ENCODE results near the gene ELK1. TPM values are rescaled to one million over a fixed set of nuclear protein-coding genes. Genes with fewer than 3 reads are reported as not detected.

The ELK1 gene
- 100 to 1,000 TPM; 102 to 114 TPM for total RNA-seq
- 70.9 TPM for polyA plus RNA-seq (ENCODE audit: insufficient read depth, low read depth, low replicate concordance)
- long read RNA-seq, donor 1, transcript ELK1-201 (6 exons, 2,695 nt) = major isoform, 17 of 96 reads
- long read RNA-seq, donor 1, transcript ELK1-203 (7 exons, 2,258 nt) = minor isoform, 6 of 96 reads
- long read RNA-seq, donor 1, partial matches to known transcripts = 73 of 96 reads
- long read RNA-seq, donor 1, other reads (novel, unspliced or antisense) = 0 of 96 reads
- long read RNA-seq, donor 2, partial matches to known transcripts = 84 of 88 reads
- long read RNA-seq, donor 2, other reads (novel, unspliced or antisense) = 0 of 88 reads

- peak within 1 kb of the TSS; percentile 66 to 77 for H3K4me3 ChIP-seq
- intact Hi-C loops (cut with DNase I; ENCODE audit: low total_unique reads) = no loop called here
- H3K9me3 ChIP-seq = no peaks in the 10 kb centered on the region
- no peaks in the 10 kb centered on the region for H3K27me3 ChIP-seq
- H3K4me1 ChIP-seq = peaks cover 3% of the 10 kb centered on the region
- peak within 1 kb of the TSS; percentile 85 to 93 for H3K27ac ChIP-seq
- TF ChIP-seq CTCF (IDR thresholded peaks at IDR 0.05) (no peak), POLR2A (IDR thresholded peaks at IDR 0.05) (no peak)
- H3K36me3 ChIP-seq (ENCODE audit: low read depth, missing control alignments) = no peaks in the 10 kb centered on the region
- peak; percentile 98 for DNase-seq
- WGBS, 2 donors = 0 to 1% methylated on average over 5 to 34 of the region's 65 CpGs
These were observed at the start of gene ELK1 for GRCh38 chrX:47650164-47651042. TSS of gene ELK1 (minus strand) at chrX:47650563. CDS start at chrX:47641441, 9,122 bp downstream.

- 67% methylated on average over 1 of the region's 1 CpG; no CpG with 5 or more reads in 1 of the 2 donors for WGBS, 2 donors
- H3K27ac ChIP-seq = no peak overlapping the region
- intact Hi-C loops (cut with DNase I; ENCODE audit: low total_unique reads) = no loop called here
These were observed 46.8 kb upstream of the ELK1 start for GRCh38 chrX:47697181-47697580.

GRCh38 chrX:47690175-47690574 is 39.8 kb upstream of the ELK1 start:
- TF ChIP-seq CTCF (IDR thresholded peaks at IDR 0.05) (no peak), POLR2A (IDR thresholded peaks at IDR 0.05) (no peak)
- intact Hi-C loops (cut with DNase I; ENCODE audit: low total_unique reads) = no loop called here

More at GRCh38 chrX:47697181-47697580, 46.8 kb upstream of the ELK1 start:
- H3K27me3 ChIP-seq = no peaks in the 10 kb centered on the region
- no peak for DNase-seq
- no peak for TF ChIP-seq POLR2A (IDR thresholded peaks at IDR 0.05)
- TF ChIP-seq CTCF (IDR thresholded peaks at IDR 0.05) = no peak
- no peaks in the 10 kb centered on the region for H3K36me3 ChIP-seq (ENCODE audit: low read depth, missing control alignments)
- no peaks in the 10 kb centered on the region for H3K9me3 ChIP-seq
- no peak overlapping the region for H3K4me3 ChIP-seq
- H3K4me1 ChIP-seq = no peaks in the 10 kb centered on the region

GRCh38 chrX:47687263-47687662 is 36.9 kb upstream of the ELK1 start:
- H3K9me3 ChIP-seq = no peaks in the 10 kb centered on the region
- no peaks in the 10 kb centered on the region for H3K4me1 ChIP-seq
- no peak overlapping the region for H3K27ac ChIP-seq
- no peaks in the 10 kb centered on the region for H3K36me3 ChIP-seq (ENCODE audit: low read depth, missing control alignments)
- DNase-seq = no peak
- 45 to 100% methylated on average over 1 to 6 of the region's 6 CpGs for WGBS, 2 donors
- H3K4me3 ChIP-seq = no peak overlapping the region
- intact Hi-C loops (cut with DNase I; ENCODE audit: low total_unique reads) = no loop called here
- H3K27me3 ChIP-seq = no peaks in the 10 kb centered on the region
- no peak for TF ChIP-seq CTCF (IDR thresholded peaks at IDR 0.05)
- no peak for TF ChIP-seq POLR2A (IDR thresholded peaks at IDR 0.05)

More at GRCh38 chrX:47690175-47690574, 39.8 kb upstream of the ELK1 start:
- DNase-seq = no peak
- WGBS, 2 donors = 59 to 71% methylated on average over 1 to 2 of the region's 2 CpGs
- Histone ChIP-seq H3K36me3 (ENCODE audit: low read depth, missing control alignments) (no peaks in the 10 kb centered on the region), H3K4me3 (no peak overlapping the region), H3K27me3 (no peaks in the 10 kb centered on the region), H3K4me1 (no peaks in the 10 kb centered on the region), H3K9me3 (no peaks in the 10 kb centered on the region), H3K27ac (peak overlapping the region in 1 of 2 donors; percentile 36)

Measured in testis (tissue), 5 donors.